C4-2B (cell line): ENCODE results near the gene S100A16.

Experiments
- ZFX ChIP-seq: fragments of 450-650 bp; IDR thresholded peaks from 2 replicates; pipeline ENCODE4 v1.6.1; 2017
- TF ChIP-seq, protein P1 (sequence below): fragments of 450-650 bp; conservative IDR thresholded peaks from 2 replicates; pipeline ENCODE4 v1.5.1; 2017; ENCODE audit warnings: mild to moderate bottlenecking

DNA sequence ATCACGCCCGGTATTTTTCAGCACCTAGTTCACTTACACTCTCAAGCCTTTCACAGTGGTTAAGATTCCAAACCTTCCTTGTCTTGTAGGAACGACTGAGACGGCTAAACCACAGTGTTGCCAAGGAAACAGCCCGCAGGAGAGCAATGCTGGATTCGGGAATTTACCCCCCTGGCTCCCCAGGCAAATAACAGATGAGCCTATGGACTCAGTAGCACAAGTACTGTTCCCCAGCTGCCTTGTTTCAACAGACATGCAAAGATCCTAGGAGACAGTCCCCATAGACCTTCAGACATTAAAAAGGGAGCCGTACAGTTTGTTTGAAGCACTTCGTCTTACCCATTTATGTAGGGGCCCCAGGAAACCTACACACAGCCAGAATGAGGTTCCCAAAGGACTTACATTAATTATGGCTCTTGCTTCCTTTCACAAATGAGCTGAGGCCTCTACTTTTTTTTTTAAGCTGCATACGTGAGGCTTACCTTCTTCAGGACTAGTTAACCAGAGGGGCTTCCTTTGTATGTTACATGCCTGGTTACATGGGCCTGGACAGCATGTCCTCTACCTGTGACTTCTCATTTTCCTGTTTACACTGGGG, 48.3 kb upstream of the S100A16 start:
- TF ChIP-seq, protein P1, sequence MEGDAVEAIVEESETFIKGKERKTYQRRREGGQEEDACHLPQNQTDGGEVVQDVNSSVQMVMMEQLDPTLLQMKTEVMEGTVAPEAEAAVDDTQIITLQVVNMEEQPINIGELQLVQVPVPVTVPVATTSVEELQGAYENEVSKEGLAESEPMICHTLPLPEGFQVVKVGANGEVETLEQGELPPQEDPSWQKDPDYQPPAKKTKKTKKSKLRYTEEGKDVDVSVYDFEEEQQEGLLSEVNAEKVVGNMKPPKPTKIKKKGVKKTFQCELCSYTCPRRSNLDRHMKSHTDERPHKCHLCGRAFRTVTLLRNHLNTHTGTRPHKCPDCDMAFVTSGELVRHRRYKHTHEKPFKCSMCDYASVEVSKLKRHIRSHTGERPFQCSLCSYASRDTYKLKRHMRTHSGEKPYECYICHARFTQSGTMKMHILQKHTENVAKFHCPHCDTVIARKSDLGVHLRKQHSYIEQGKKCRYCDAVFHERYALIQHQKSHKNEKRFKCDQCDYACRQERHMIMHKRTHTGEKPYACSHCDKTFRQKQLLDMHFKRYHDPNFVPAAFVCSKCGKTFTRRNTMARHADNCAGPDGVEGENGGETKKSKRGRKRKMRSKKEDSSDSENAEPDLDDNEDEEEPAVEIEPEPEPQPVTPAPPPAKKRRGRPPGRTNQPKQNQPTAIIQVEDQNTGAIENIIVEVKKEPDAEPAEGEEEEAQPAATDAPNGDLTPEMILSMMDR, result no peak
- TF ChIP-seq ZFX, result no peak
